Thymus (tissue), 11 donors: ENCODE measurements around the gene CALY. TPM values are rescaled to one million over a fixed set of nuclear protein-coding genes. Genes with fewer than 3 reads are reported as not detected.

Experiments
- DNase-seq, 9 donors: peaks; one replicate each; pipeline ENCODE4 v3.0.0-alpha.2; 2013; ENCODE audit warnings: low spot score in 9 of 9, low read depth in 6 of 9, missing footprints in 1 of 9
- H3K27ac ChIP-seq, 2 donors: one replicate each; pipeline ENCODE4 v1.5.1; 2013; ENCODE audit warnings: control low read depth in 1 of 2, low read depth in 1 of 2, low read length in 1 of 2, mild to moderate bottlenecking in 1 of 2, moderate library complexity in 1 of 2
- H3K27me3 ChIP-seq, 2 donors: one replicate each; pipeline ENCODE4 v1.5.1; 2013; ENCODE audit warnings: low read length in 1 of 2; ENCODE audit not compliant: control insufficient read depth in 2 of 2, insufficient read depth in 1 of 2
- H3K36me3 ChIP-seq, 2 donors: one replicate each; pipeline ENCODE4 v1.5.1; 2013; ENCODE audit warnings: low read length in 1 of 2, mild to moderate bottlenecking in 1 of 2, moderate library complexity in 1 of 2; ENCODE audit not compliant: control insufficient read depth in 2 of 2, insufficient read depth in 2 of 2
- H3K4me1 ChIP-seq, 2 donors: one replicate each; pipeline ENCODE4 v1.5.1; 2013; ENCODE audit warnings: low read length in 2 of 2; ENCODE audit not compliant: control insufficient read depth in 2 of 2, insufficient read depth in 2 of 2
- H3K4me3 ChIP-seq, 2 donors: one replicate each; pipeline ENCODE4 v1.5.1; 2013; ENCODE audit warnings: low read length in 2 of 2, control low read depth in 1 of 2, mild to moderate bottlenecking in 1 of 2
- H3K9me3 ChIP-seq, 2 donors: one replicate each; pipeline ENCODE4 v1.5.1; 2013; ENCODE audit warnings: low read length in 1 of 2, mild to moderate bottlenecking in 1 of 2; ENCODE audit not compliant: control insufficient read depth in 2 of 2, insufficient read depth in 1 of 2
- WGBS: extraction: QIAGEN DNeasy Blood & Tissue Kit; methylation state at CpG from one replicate; pipeline ENCODE4 v1.1.7; 2013; 5-methylcytosine and 5-hydroxymethylcytosine counted together
- polyA plus RNA-seq: library from polyadenylated mRNA; stranded (reverse); fragments of 200-250 nt; gene quantifications from one replicate; pipeline ENCODE4 v1.2.3, GENCODE V29; 2013
- total RNA-seq: library from RNA; stranded (reverse); fragments of 120-200 nt; gene quantifications from one replicate; pipeline ENCODE4 v1.2.4, GENCODE V29; 2013
- donor health status: healthy.

CALY gene
- total and polyA plus RNA-seq, 2 donors = 0.21 TPM; not detected in 1

- peaks cover 0 to 23% of the 10 kb centered on the region in 2 donors for H3K27me3 ChIP-seq
- DNase-seq = no peak
- WGBS = 98% methylated on average over 3 of the region's 3 CpGs
- no peaks in the 10 kb centered on the region for H3K9me3 ChIP-seq
- peaks cover 9 to 12% of the 10 kb centered on the region in 2 donors for H3K4me1 ChIP-seq
- H3K36me3 ChIP-seq = no peaks in the 10 kb centered on the region
- H3K27ac ChIP-seq = no peak overlapping the region
- H3K4me3 ChIP-seq = no peak overlapping the region
Observed at GRCh38 chr10:133355991-133356390, 19.3 kb upstream of the CALY start.

DNA sequence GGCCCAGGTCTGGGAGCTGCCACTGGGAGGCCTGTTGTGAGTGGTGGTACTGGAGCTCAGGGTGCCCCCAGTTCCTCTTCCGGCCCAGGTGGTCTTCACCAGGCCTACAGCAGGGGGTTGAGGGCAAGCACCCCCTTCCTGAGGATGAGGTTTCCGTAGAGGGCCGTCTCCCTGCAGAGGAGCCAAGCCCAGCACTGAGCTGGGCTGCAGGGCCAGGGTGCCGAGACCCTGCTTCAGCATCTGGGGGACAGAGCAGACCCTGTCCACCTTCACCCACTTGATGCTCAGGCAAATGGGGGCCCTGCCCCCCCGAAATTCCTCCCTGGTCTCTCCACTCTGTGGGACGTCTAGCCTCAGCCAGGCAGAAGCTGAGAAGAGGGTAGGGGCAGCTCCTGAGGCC, 18.6 kb upstream of the CALY start:
- Histone ChIP-seq H3K36me3 (no peaks in the 10 kb centered on the region), H3K9me3 (no peaks in the 10 kb centered on the region), H3K4me3 (no peak overlapping the region), H3K27me3 (peaks cover 0 to 23% of the 10 kb centered on the region in 2 donors), H3K27ac (no peak overlapping the region), H3K4me1 (peaks cover 9 to 12% of the 10 kb centered on the region in 2 donors)
- no peak for DNase-seq
- WGBS = 80% methylated on average over 6 of the region's 6 CpGs

GRCh38 chr10:133354672-133355240, 18.1 kb upstream of the CALY start:
- Histone ChIP-seq H3K9me3 (no peaks in the 10 kb centered on the region), H3K36me3 (no peaks in the 10 kb centered on the region), H3K27me3 (peaks cover 0 to 23% of the 10 kb centered on the region in 2 donors), H3K4me3 (no peak overlapping the region), H3K4me1 (peaks cover 9 to 12% of the 10 kb centered on the region in 2 donors), H3K27ac (no peak overlapping the region)
- DNase-seq = no peak
- 97% methylated on average over 14 of the region's 14 CpGs for WGBS

DNA sequence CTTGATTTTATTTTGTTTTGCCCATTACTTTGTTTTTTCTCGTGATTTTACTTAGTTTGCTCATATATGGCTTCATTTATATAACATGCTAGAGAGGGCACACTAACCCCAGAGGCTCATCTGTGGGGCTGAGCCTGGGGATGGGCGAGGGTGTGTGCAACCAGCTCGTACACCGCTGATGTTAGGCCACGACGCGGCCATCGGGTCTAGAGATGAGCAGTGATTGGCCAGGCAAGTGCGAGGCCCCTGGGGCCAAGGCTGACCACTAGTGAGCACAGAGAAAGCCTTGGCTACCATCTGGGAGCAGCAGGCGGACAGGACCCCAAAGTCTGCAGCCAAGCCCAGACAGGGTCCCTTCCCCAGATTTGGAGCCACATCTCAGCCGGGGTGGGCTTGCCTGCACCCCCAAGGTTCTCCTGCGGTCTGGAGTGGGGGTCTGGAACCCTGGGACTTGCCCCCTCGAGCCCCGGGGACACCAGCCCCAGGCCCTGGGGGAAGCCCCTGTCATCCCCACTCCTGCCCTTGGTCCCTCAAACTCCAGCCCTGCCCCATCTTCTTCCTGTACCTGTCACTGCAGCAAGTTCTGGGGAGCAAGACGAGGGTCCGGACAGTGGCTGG, 17.4 kb upstream of the CALY start:
- peaks cover 0 to 23% of the 10 kb centered on the region in 2 donors for H3K27me3 ChIP-seq
- H3K4me3 ChIP-seq = no peak overlapping the region
- DNase-seq = no peak
- H3K9me3 ChIP-seq = no peaks in the 10 kb centered on the region
- H3K27ac ChIP-seq = no peak overlapping the region
- WGBS = 91% methylated on average over 16 of the region's 16 CpGs
- peaks cover 9 to 12% of the 10 kb centered on the region in 2 donors for H3K4me1 ChIP-seq
- H3K36me3 ChIP-seq = no peaks in the 10 kb centered on the region

DNA sequence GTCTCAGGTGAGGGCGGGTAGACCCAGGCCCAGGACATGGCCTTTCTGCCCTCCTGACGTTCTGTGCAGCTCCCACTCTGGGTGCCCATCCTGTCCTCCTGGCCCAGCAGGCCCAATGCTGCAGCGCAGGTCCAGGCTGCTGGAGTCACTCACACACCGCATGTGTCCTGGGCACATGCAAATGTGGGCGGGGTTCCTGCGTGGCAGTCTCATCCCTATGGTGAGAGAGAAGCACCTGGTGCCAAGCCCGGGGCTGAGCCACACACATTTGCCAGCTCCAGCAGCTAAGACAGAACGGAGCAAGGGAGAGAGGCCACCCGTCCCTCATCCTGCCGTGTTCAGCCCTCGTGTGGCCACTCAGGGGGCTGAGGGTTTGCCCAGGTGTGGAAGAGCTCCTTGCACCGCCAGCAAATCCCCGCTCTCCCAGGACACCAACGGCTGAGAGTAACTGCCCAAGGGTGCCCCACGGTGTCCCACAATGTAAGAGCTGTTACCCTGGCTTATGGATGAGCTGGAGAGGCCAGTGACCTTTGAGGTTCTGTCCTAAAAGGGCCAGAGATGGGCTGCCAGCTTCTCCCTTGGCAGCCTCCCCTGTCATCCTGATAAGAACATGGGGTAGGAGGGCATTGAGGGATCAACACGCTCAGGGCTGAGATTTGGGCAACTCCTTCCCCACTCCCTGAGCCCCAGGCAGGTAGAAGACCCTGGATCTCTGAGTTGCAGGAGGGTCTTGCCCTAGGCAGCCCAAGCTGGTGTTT, 16.7 kb upstream of the CALY start:
- H3K27me3 ChIP-seq = peaks cover 0 to 23% of the 10 kb centered on the region in 2 donors
- no peaks in the 10 kb centered on the region for H3K36me3 ChIP-seq
- no peak for DNase-seq
- 91% methylated on average over 16 of the region's 16 CpGs for whole genome bisulfite sequencing
- no peak overlapping the region for H3K27ac ChIP-seq
- H3K4me1 ChIP-seq = peaks cover 9 to 12% of the 10 kb centered on the region in 2 donors
- no peak overlapping the region for H3K4me3 ChIP-seq
- no peaks in the 10 kb centered on the region for H3K9me3 ChIP-seq

DNA sequence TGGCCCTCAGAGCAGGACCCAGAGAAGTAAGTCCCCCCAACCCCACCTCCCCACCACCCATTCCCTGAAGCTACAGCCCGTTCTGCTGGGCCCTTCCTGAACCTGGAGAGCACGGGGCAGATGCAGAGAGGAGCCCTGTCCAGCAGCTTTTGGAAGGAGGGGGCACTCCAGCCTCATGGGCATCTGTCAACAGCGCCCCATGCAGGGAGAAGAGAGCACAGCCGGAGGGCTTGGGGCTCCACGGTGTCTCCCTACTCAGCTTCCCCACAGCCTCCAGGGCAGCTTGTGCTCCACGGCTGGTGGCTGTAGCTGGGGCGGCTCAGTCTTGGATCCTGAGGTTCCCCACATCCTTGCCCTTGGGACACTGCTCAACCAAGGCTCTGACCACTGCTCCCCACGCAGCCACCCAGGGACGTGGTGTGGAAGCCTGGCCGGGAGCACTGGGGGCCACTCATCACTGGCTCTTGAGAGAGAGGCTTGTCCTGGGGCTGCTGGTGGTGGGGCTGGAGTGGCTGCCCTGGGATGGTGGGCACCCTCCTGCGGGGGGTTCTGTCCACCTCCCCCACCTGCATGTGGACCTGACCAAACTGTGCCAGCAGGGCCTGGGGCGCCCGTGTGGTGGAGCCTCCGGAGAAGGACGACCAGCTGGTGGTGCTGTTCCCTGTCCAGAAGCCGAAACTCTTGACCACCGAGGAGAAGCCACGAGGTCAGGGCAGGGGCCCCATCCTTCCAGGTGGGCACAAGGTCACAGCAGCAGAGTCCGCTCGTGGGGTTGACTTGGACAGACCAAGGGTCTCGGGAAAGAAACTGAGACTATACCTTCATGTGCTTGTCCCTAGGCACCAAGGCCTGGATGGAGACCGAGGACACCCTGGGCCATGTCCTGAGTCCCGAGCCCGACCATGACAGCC, 15.0 kb upstream of the CALY start:
- Histone ChIP-seq H3K36me3 (no peaks in the 10 kb centered on the region), H3K4me1 (peaks cover 4 to 6% of the 10 kb centered on the region in 2 donors), H3K9me3 (no peaks in the 10 kb centered on the region), H3K27me3 (peaks cover 3 to 27% of the 10 kb centered on the region in 2 donors), H3K27ac (no peak overlapping the region), H3K4me3 (no peak overlapping the region)
- DNase-seq = no peak
- 79% methylated on average over 24 of the region's 24 CpGs for WGBS

- DNase-seq = no peak
- peaks cover 3 to 24% of the 10 kb centered on the region in 2 donors for H3K27me3 ChIP-seq
- peaks cover 0 to under 1% of the 10 kb centered on the region in 2 donors for H3K4me1 ChIP-seq
- H3K27ac ChIP-seq = no peak overlapping the region
- no peaks in the 10 kb centered on the region for H3K36me3 ChIP-seq
- no peak overlapping the region for H3K4me3 ChIP-seq
- WGBS = 67% methylated on average over 13 of the region's 13 CpGs
- H3K9me3 ChIP-seq = no peaks in the 10 kb centered on the region
Observed at GRCh38 chr10:133350950-133351329, 14.2 kb upstream of the CALY start.

GRCh38 chr10:133350283-133350949, 13.7 kb upstream of the CALY start:
- no peak overlapping the region for H3K27ac ChIP-seq
- no peak overlapping the region for H3K4me3 ChIP-seq
- H3K9me3 ChIP-seq = peaks cover 0 to 1% of the 10 kb centered on the region in 2 donors
- H3K36me3 ChIP-seq = no peaks in the 10 kb centered on the region
- H3K27me3 ChIP-seq = peaks cover 3 to 20% of the 10 kb centered on the region in 2 donors
- H3K4me1 ChIP-seq = no peaks in the 10 kb centered on the region
- DNase-seq = no peak
- WGBS = 92% methylated on average over 12 of the region's 12 CpGs
